DMS 273 (cell line): ENCODE data around the gene MALAT1.
A peak's percentile ranks its signal among the peaks of the same experiment; 100 is the strongest.
"Not testable (repeated sequence)": the region's sequence is repeated elsewhere in the genome, so short reads cannot be mapped to it uniquely, and the experiment has no call there.

ENCODE experiments used
- DNase-seq: peaks from one replicate; lab custom pipeline; 2025; ENCODE audit not compliant: unreplicated experiment; lab: John Stamatoyannopoulos, UW

Gene MALAT1

GRCh38 chr11:65498977-65499712 is at the start of gene MALAT1:
TSS of gene MALAT1 (plus strand) at chr11:65499045.
- DNase-seq, result peak; percentile 95

- not testable (repeated sequence) for DNase-seq
Measured at GRCh38 chr11:65451301-65451700, 47.5 kb upstream of the MALAT1 start.

- DNase-seq, result not testable (repeated sequence)
Measured at GRCh38 chr11:65452259-65452658, 46.6 kb upstream of the MALAT1 start.

- DNase-seq, result no peak
Measured at GRCh38 chr11:65452806-65453490, 45.9 kb upstream of the MALAT1 start.

- DNase-seq, result no peak
Measured at GRCh38 chr11:65454311-65454695, 44.5 kb upstream of the MALAT1 start.

- DNase-seq, result peak; percentile 86
Measured at GRCh38 chr11:65454696-65455456, 44.0 kb upstream of the MALAT1 start.

- DNase-seq, result no peak
Measured at GRCh38 chr11:65456418-65456817, 42.4 kb upstream of the MALAT1 start.

GRCh38 chr11:65459552-65459951 is 39.3 kb upstream of the MALAT1 start:
- DNase-seq, result no peak

- DNase-seq, result not testable (repeated sequence)
Measured at GRCh38 chr11:65465471-65465870, 33.4 kb upstream of the MALAT1 start.

- DNase-seq, result not testable (repeated sequence)
Measured at GRCh38 chr11:65467306-65467705, 31.5 kb upstream of the MALAT1 start.

- DNase-seq, result no peak
Measured at GRCh38 chr11:65468874-65469333, 29.9 kb upstream of the MALAT1 start.

- no peak for DNase-seq
Measured at GRCh38 chr11:65470433-65471049, 28.3 kb upstream of the MALAT1 start.

- DNase-seq, result peak; percentile 89
Measured at GRCh38 chr11:65471447-65471891, 27.4 kb upstream of the MALAT1 start.

GRCh38 chr11:65472588-65473277 is 26.1 kb upstream of the MALAT1 start:
- DNase-seq, result not testable (repeated sequence)

GRCh38 chr11:65473278-65473860 is 25.5 kb upstream of the MALAT1 start:
- no peak for DNase-seq

GRCh38 chr11:65474864-65475263 is 24.0 kb upstream of the MALAT1 start:
- no peak for DNase-seq

GRCh38 chr11:65476632-65477148 is 22.2 kb upstream of the MALAT1 start:
- no peak for DNase-seq

GRCh38 chr11:65477149-65477965 is 21.5 kb upstream of the MALAT1 start:
- peak; percentile 97 for DNase-seq
